ENCODE data around the gene ZNF584. TPM values are rescaled to one million over a fixed set of nuclear protein-coding genes. Genes with fewer than 3 reads are reported as not detected.

The ZNF584 gene
- 11.8 and 12.1 TPM in 2 replicates for total RNA-seq
- long read RNA-seq, partial matches to known transcripts: 1 of 21 reads
- long read RNA-seq, other reads (novel, unspliced or antisense): 11 of 21 reads

GRCh38 chr19:58408152-58409009 lies at the start of gene ZNF584:
Gene ZNF584 (plus strand): TSS chr19:58408649. CDS start chr19:58409148, 499 bp downstream.
- DNase-seq (ENCODE audit: extremely low spot score, unreplicated experiment): peak; percentile 97
- Mint-ChIP-seq H3K27me3 (ENCODE audit: unreplicated experiment) (no peaks in the 10 kb centered on the region), H3K27ac (ENCODE audit: unreplicated experiment) (peak within 1 kb of the TSS; percentile 91), H3K36me3 (ENCODE audit: unreplicated experiment) (peaks cover 2% of the 10 kb centered on the region), H3K4me3 (ENCODE audit: unreplicated experiment) (peak within 1 kb of the TSS; percentile 87), H3K4me1 (ENCODE audit: unreplicated experiment) (peaks cover 29% of the 10 kb centered on the region), H3K9me3 (ENCODE audit: unreplicated experiment) (no peaks in the 10 kb centered on the region)
- no peak for TF ChIP-seq CTCF (IDR thresholded peaks at IDR 0.05)

GRCh38 chr19:58361900-58362271 lies 46.6 kb upstream of the ZNF584 start:
- DNase-seq (ENCODE audit: extremely low spot score, unreplicated experiment): no peak
- Mint-ChIP-seq H3K4me1 (ENCODE audit: unreplicated experiment) (peaks cover 15% of the 10 kb centered on the region), H3K36me3 (ENCODE audit: unreplicated experiment) (no peaks in the 10 kb centered on the region), H3K27me3 (ENCODE audit: unreplicated experiment) (no peaks in the 10 kb centered on the region), H3K4me3 (ENCODE audit: unreplicated experiment) (peak overlapping the region; percentile 93), H3K27ac (ENCODE audit: unreplicated experiment) (peak overlapping the region; percentile 98), H3K9me3 (ENCODE audit: unreplicated experiment) (no peaks in the 10 kb centered on the region)
- TF ChIP-seq CTCF (IDR thresholded peaks at IDR 0.05): no peak

GRCh38 chr19:58362272-58362994 lies 46.0 kb upstream of the ZNF584 start, which contains the start of gene ZNF497:
Gene ZNF497 (minus strand): TSS chr19:58362751. CDS start chr19:58357635, 5,116 bp downstream.
- peak; percentile 6 for TF ChIP-seq CTCF (IDR thresholded peaks at IDR 0.05)
- peak; percentile 99 for DNase-seq (ENCODE audit: extremely low spot score, unreplicated experiment)
- Mint-ChIP-seq H3K27ac (ENCODE audit: unreplicated experiment) (peak within 1 kb of the TSS; percentile 98), H3K4me1 (ENCODE audit: unreplicated experiment) (peaks cover 15% of the 10 kb centered on the region), H3K9me3 (ENCODE audit: unreplicated experiment) (no peaks in the 10 kb centered on the region), H3K4me3 (ENCODE audit: unreplicated experiment) (peak within 1 kb of the TSS; percentile 93), H3K27me3 (ENCODE audit: unreplicated experiment) (no peaks in the 10 kb centered on the region), H3K36me3 (ENCODE audit: unreplicated experiment) (no peaks in the 10 kb centered on the region)

- Mint-ChIP-seq H3K27me3 (ENCODE audit: unreplicated experiment) (no peaks in the 10 kb centered on the region), H3K4me1 (ENCODE audit: unreplicated experiment) (peaks cover 15% of the 10 kb centered on the region), H3K27ac (ENCODE audit: unreplicated experiment) (no peak overlapping the region), H3K36me3 (ENCODE audit: unreplicated experiment) (no peaks in the 10 kb centered on the region), H3K4me3 (ENCODE audit: unreplicated experiment) (no peak overlapping the region), H3K9me3 (ENCODE audit: unreplicated experiment) (no peaks in the 10 kb centered on the region)
- TF ChIP-seq CTCF (IDR thresholded peaks at IDR 0.05): no peak
- DNase-seq (ENCODE audit: extremely low spot score, unreplicated experiment): no peak
Observed at GRCh38 chr19:58364146-58364545, 44.3 kb upstream of the ZNF584 start.

Data from osteocyte (in vitro differentiated cells).